NCI-H82 (cell line): ENCODE results near the gene SMIM11.
"Not testable (repeated sequence)": the region's sequence is repeated elsewhere in the genome, so short reads cannot be mapped to it uniquely, and the experiment has no call there.

Experiments used
- DNase-seq: peaks from one replicate; lab custom pipeline; 2025; lab: John Stamatoyannopoulos, UW

Gene SMIM11

GRCh38 chr21:34374940-34375618 lies at the start of gene SMIM11:
Gene SMIM11, plus strand, starts transcription at chr21:34375507. Its CDS starts 3,998 bp downstream, at chr21:34379505.
- DNase-seq, result not testable (repeated sequence)

- DNase-seq, result peak; percentile 22
Observed at GRCh38 chr21:34330055-34330454, 45.3 kb upstream of the SMIM11 start.

GRCh38 chr21:34331726-34332125 lies 43.6 kb upstream of the SMIM11 start:
- no peak for DNase-seq

- DNase-seq, result no peak
Observed at GRCh38 chr21:34332347-34332746, 43.0 kb upstream of the SMIM11 start.

- no peak for DNase-seq
Observed at GRCh38 chr21:34333121-34333739, 42.1 kb upstream of the SMIM11 start.

GRCh38 chr21:34335316-34335715 lies 40.0 kb upstream of the SMIM11 start:
- DNase-seq, result no peak

- DNase-seq, result no peak
Observed at GRCh38 chr21:34336245-34336644, 39.1 kb upstream of the SMIM11 start.

- no peak for DNase-seq
Observed at GRCh38 chr21:34336756-34337391, 38.4 kb upstream of the SMIM11 start.

- DNase-seq, result no peak
Observed at GRCh38 chr21:34337741-34338140, 37.6 kb upstream of the SMIM11 start.

- no peak for DNase-seq
Observed at GRCh38 chr21:34338226-34338625, 37.1 kb upstream of the SMIM11 start.

- DNase-seq, result no peak
Observed at GRCh38 chr21:34340061-34340460, 35.2 kb upstream of the SMIM11 start.

GRCh38 chr21:34342476-34342875 lies 32.8 kb upstream of the SMIM11 start:
- no peak for DNase-seq

- no peak for DNase-seq
Observed at GRCh38 chr21:34343347-34343746, 32.0 kb upstream of the SMIM11 start.

GRCh38 chr21:34343838-34344381 lies 31.4 kb upstream of the SMIM11 start:
- no peak for DNase-seq

- DNase-seq, result no peak
Observed at GRCh38 chr21:34344584-34344983, 30.7 kb upstream of the SMIM11 start.

- DNase-seq, result no peak
Observed at GRCh38 chr21:34345091-34345871, 30.0 kb upstream of the SMIM11 start.

- DNase-seq, result no peak
Observed at GRCh38 chr21:34345892-34346291, 29.4 kb upstream of the SMIM11 start.

GRCh38 chr21:34348890-34349519 lies 26.3 kb upstream of the SMIM11 start:
- DNase-seq, result no peak

GRCh38 chr21:34351786-34352241 lies 23.5 kb upstream of the SMIM11 start:
- DNase-seq, result peak; percentile 79

GRCh38 chr21:34352556-34352955 lies 22.8 kb upstream of the SMIM11 start:
- DNase-seq, result no peak

- no peak for DNase-seq
Observed at GRCh38 chr21:34353182-34353581, 22.1 kb upstream of the SMIM11 start.

GRCh38 chr21:34354836-34355235 lies 20.5 kb upstream of the SMIM11 start:
- no peak for DNase-seq
